Heart left ventricle (tissue), 16 donors: ENCODE measurements around the gene KRTCAP2. TPM values are rescaled to one million over a fixed set of nuclear protein-coding genes. Genes with fewer than 3 reads are reported as not detected.

Source experiments
- ATAC-seq, 4 donors: fragments of 200-7000 bp; cut with Tn5 transposase; one replicate each; pipeline ENCODE4 v1.9.1; 2020 to 2022; ENCODE audit warnings: moderate library complexity in 4 of 4, mild to moderate bottlenecking in 3 of 4, moderate number of reproducible peaks in 1 of 4
- DNase-seq, 5 donors: peaks; one replicate each; pipeline ENCODE4 v3.0.0-alpha.2; 2020
- H3K27ac ChIP-seq, 12 donors: fragments of 200-600 bp; sonication (generic) in 4 of 12; one replicate each; pipeline versions ENCODE4 v1.5.0 to v1.8.0; 2016 to 2022; ENCODE audit warnings: mild to moderate bottlenecking in 2 of 12
- H3K27me3 ChIP-seq, 9 donors: fragments of 200-600 bp; sonication (generic) in 2 of 9; one replicate each; pipeline versions ENCODE4 v1.5.1 to v1.8.0; 2016 to 2022; ENCODE audit warnings: mild to moderate bottlenecking in 3 of 9
- H3K36me3 ChIP-seq, 9 donors: fragments of 200-600 bp; sonication (generic) in 2 of 9; one replicate each; pipeline versions ENCODE4 v1.5.0 to v1.8.0; 2018 to 2022; ENCODE audit warnings: mild to moderate bottlenecking in 2 of 9
- H3K4me1 ChIP-seq, 12 donors: fragments of 200-600 bp; sonication (generic) in 4 of 12; one replicate each; pipeline versions ENCODE4 v1.5.0 to v1.8.0; 2016 to 2022; ENCODE audit warnings: mild to moderate bottlenecking in 3 of 12
- H3K4me3 ChIP-seq, 12 donors: fragments of 200-600 bp; sonication (generic) in 4 of 12; one replicate each; pipeline versions ENCODE4 v1.5.0 to v1.8.0; 2017 to 2022; ENCODE audit warnings: mild to moderate bottlenecking in 9 of 12, moderate library complexity in 4 of 12
- H3K9me3 ChIP-seq, 12 donors: fragments of 200-600 bp; sonication (generic) in 4 of 12; one replicate each; pipeline versions ENCODE4 v1.5.0 to v1.8.0; 2016 to 2022; ENCODE audit warnings: mild to moderate bottlenecking in 1 of 12
- CTCF ChIP-seq, 12 donors: fragments of 200-600 bp; sonication (generic) in 4 of 12; IDR thresholded peaks; one replicate each; pipeline versions ENCODE4 v1.5.0 to v1.8.0; 2018 to 2022; ENCODE audit warnings: antibody characterized with exemption in 12 of 12, mild to moderate bottlenecking in 5 of 12
- POLR2A ChIP-seq, 2 donors: fragments of 450-650 bp; IDR thresholded peaks; one replicate each; pipeline ENCODE4 v1.6.1; 2017; ENCODE audit warnings: antibody characterized with exemption in 2 of 2, mild to moderate bottlenecking in 2 of 2, moderate library complexity in 2 of 2
- WGBS, 4 donors: extraction: QIAGEN DNeasy Blood & Tissue Kit in 2 of 4; methylation state at CpG; one replicate each; pipeline versions ENCODE4 v1.1.5 to v1.1.7; 2013 to 2018; 5-methylcytosine and 5-hydroxymethylcytosine counted together
- intact Hi-C, 10 donors: fragments of 100-400 bp; cut with DNase I; formaldehyde crosslinking; loops; one replicate each; pipeline versions ENCODE4 v1.11.1 to v1.14.2; 2022
- microRNA counts, 2 donors: library from miRNA; unstranded; fragments of <30 nt; microRNA quantifications; one replicate each; lab custom pipeline; 2016
- polyA plus RNA-seq, 2 donors: library from polyadenylated mRNA; stranded (reverse); fragments of 200-250 nt; gene quantifications; one replicate each; pipeline ENCODE4 v1.2.3, GENCODE V29; 2013
- total RNA-seq, 9 donors: library from RNA; depleted of rRNA in 2 of 9; stranded (reverse); fragments of >200 nt in 2 of 9; fragmentation: NEBNext Ultra II Directional in 3 of 9; extraction: Animal tissue kit (Norgen Biotek cat#: 25700) in 3 of 9; gene quantifications; one replicate each; pipeline versions ENCODE4 v1.1.0 to v1.2.4, GENCODE V29; 2016 to 2023
- donor health status: ischemic (EF 13 %, LVEDD 7.1; RV severe dilation, severe dysfunction).
- donor health status: healthy with polysubstance abuse.
- donor health status: DM: no; HTN: yes; CAD: no.
- donor health status: DM: no; HTN: no; CAD: no.
- donor health status: ischemic (EF 25% LVEDD 6.9; RV normal size, moderate dysfunction).
- donor health status: ischemic (EF 25% LVEDD 5.7; RV mildly dilated, moderate dysfunction).
- donor health status: healthy.
- donor health status: DM: yes; HTN: yes; CAD: no.
- donor health status: ischemic (EF 35%, LVEDD 5.7; RV mildly dilated, moderate dysfunction).
- donor health status: nonischemic (EF 11% LVEDD 7.7; RV severe dilation, severe dysfunction).
- donor health status: DM: yes; HTN: yes; CAD: no.
- donor health status: PGD.
- donor health status: ischemic (EF 29% LVEDD 5.4; RV normal size, mild dysfunction).
- donor health status: nonischemic (EF 23%, LVEDD 6.1; RV moderate dilation, normal function).

Gene KRTCAP2
- total and polyA plus RNA-seq, 11 donors, result 106 to 283 (median 134) TPM

GRCh38 chr1:155120253-155120652 lies 52.9 kb downstream of the KRTCAP2 start:
- no peaks in the 10 kb centered on the region for H3K27me3 ChIP-seq
- intact Hi-C loops, result no loop called here
- no peaks in the 10 kb centered on the region for H3K36me3 ChIP-seq
- TF ChIP-seq POLR2A (IDR thresholded peaks at IDR 0.05), result no peak
- no peak for TF ChIP-seq CTCF (IDR thresholded peaks at IDR 0.05)
- DNase-seq (no peak), ATAC-seq (no peak)
- no peaks in the 10 kb centered on the region for H3K9me3 ChIP-seq
- 57 to 65% (median 63%) methylated on average over 6 of the region's 6 CpGs for WGBS, 4 donors
- H3K4me3 ChIP-seq, result no peak overlapping the region
- no peak overlapping the region for H3K27ac ChIP-seq
- peaks cover 0 to 14% (median 3%) of the 10 kb centered on the region in 12 donors for H3K4me1 ChIP-seq

MicroRNAs encoded within 50 kb of the gene (microRNA counts, 767-probe panel; counts per million panel counts)
- 1,378 to 1,411 counts per million in 2 donors for microRNA hsa-miR-92b-3p (lab: Ali Mortazavi, UCI)

Other genes starting within 250 kb of the KRTCAP2 start
- gene PMVK, start 236.6 kb downstream of the KRTCAP2 start, total RNA-seq, result 10 to 100 TPM; 12.8 to 50.8 (median 37.5) TPM
- gene PMVK, start 236.6 kb downstream of the KRTCAP2 start, polyA plus RNA-seq, result 10 to 100 TPM; 47.1 to 52.1 TPM
- gene PBXIP1, start 217.2 kb downstream of the KRTCAP2 start, total RNA-seq, result 10 to 100 TPM; 38.2 to 70.4 (median 51.7) TPM
- gene PBXIP1, start 217.2 kb downstream of the KRTCAP2 start, polyA plus RNA-seq, result 10 to 100 TPM; 36.9 to 38.2 TPM
- gene PYGO2, start 211.5 kb downstream of the KRTCAP2 start, total RNA-seq, result 10 to 100 TPM; 10.7 to 19.2 (median 16.3) TPM
- 10 to 100 TPM in 1 of 2 donors, 1 to 10 TPM in 1; 9.7 to 18.0 TPM for gene PYGO2, start 211.5 kb downstream of the KRTCAP2 start, polyA plus RNA-seq
- gene SHC1, start 202.6 kb downstream of the KRTCAP2 start, total RNA-seq, result 100 to 1,000 TPM in 1 of 9 donors, 10 to 100 TPM in 8; 38.8 to 115 (median 62.4) TPM
- gene SHC1, start 202.6 kb downstream of the KRTCAP2 start, polyA plus RNA-seq, result 10 to 100 TPM; 23.6 to 93.7 TPM
- gene CKS1B, start 198.6 kb downstream of the KRTCAP2 start, total RNA-seq, result 10 to 100 TPM; 11.0 to 30.0 (median 16.7) TPM
- 10 to 100 TPM in 1 of 2 donors, 1 to 10 TPM in 1; 6.8 to 48.9 TPM for gene CKS1B, start 198.6 kb downstream of the KRTCAP2 start, polyA plus RNA-seq
- gene FLAD1, start 190.0 kb downstream of the KRTCAP2 start, total RNA-seq, result 10 to 100 TPM; 19.4 to 35.0 (median 27.4) TPM
- 10 to 100 TPM; 22.3 to 50.7 TPM for gene FLAD1, start 190.0 kb downstream of the KRTCAP2 start, polyA plus RNA-seq
- gene LENEP, start 179.7 kb downstream of the KRTCAP2 start, total RNA-seq, result not detected
- not detected for gene LENEP, start 179.7 kb downstream of the KRTCAP2 start, polyA plus RNA-seq
- gene ZBTB7B, start 170.5 kb downstream of the KRTCAP2 start, total RNA-seq, result 10 to 100 TPM; 29.5 to 80.0 (median 46.6) TPM
- 100 to 1,000 TPM in 1 of 2 donors, 10 to 100 TPM in 1; 39.2 to 103 TPM for gene ZBTB7B, start 170.5 kb downstream of the KRTCAP2 start, polyA plus RNA-seq
- gene DCST2, start 139.5 kb downstream of the KRTCAP2 start, total RNA-seq, result under 1 TPM in 8 of 9 donors, not detected in 1; 0.14 to 0.62 (median 0.35) TPM
- gene DCST2, start 139.5 kb downstream of the KRTCAP2 start, polyA plus RNA-seq, result under 1 TPM; 0.17 to 0.65 TPM
- not detected for gene DCST1, start 139.5 kb downstream of the KRTCAP2 start, total RNA-seq
- gene DCST1, start 139.5 kb downstream of the KRTCAP2 start, polyA plus RNA-seq, result not detected
- 100 to 1,000 TPM in 3 of 9 donors, 10 to 100 TPM in 6; 55.8 to 199 (median 67.5) TPM for gene ADAM15, start 122.0 kb downstream of the KRTCAP2 start, total RNA-seq
- 100 to 1,000 TPM; 112 to 113 TPM for gene ADAM15, start 122.0 kb downstream of the KRTCAP2 start, polyA plus RNA-seq
- 1 to 10 TPM; 1.1 to 3.3 (median 2.2) TPM for gene EFNA4, start 109.6 kb downstream of the KRTCAP2 start, total RNA-seq
- 1 to 10 TPM; 2.0 to 4.8 TPM for gene EFNA4, start 109.6 kb downstream of the KRTCAP2 start, polyA plus RNA-seq
- gene EFNA3, start 94.5 kb downstream of the KRTCAP2 start, total RNA-seq, result 1 to 10 TPM in 2 of 9 donors, under 1 TPM in 7; 0.20 to 2.4 (median 0.61) TPM
- 1 to 10 TPM in 1 of 2 donors, under 1 TPM in 1; 0.61 to 1.9 TPM for gene EFNA3, start 94.5 kb downstream of the KRTCAP2 start, polyA plus RNA-seq
- gene EFNA1, start 45.4 kb downstream of the KRTCAP2 start, total RNA-seq, result 10 to 100 TPM; 22.8 to 51.8 (median 37.2) TPM
- gene EFNA1, start 45.4 kb downstream of the KRTCAP2 start, polyA plus RNA-seq, result 100 to 1,000 TPM in 1 of 2 donors, 10 to 100 TPM in 1; 31.6 to 103 TPM
- gene SLC50A1, start 37.5 kb downstream of the KRTCAP2 start, total RNA-seq, result 10 to 100 TPM in 4 of 9 donors, 1 to 10 TPM in 5; 5.4 to 21.7 (median 9.7) TPM
- 10 to 100 TPM; 15.7 to 36.0 TPM for gene SLC50A1, start 37.5 kb downstream of the KRTCAP2 start, polyA plus RNA-seq
- gene DPM3, start 32.8 kb downstream of the KRTCAP2 start, total RNA-seq, result 10 to 100 TPM; 46.1 to 70.7 (median 54.4) TPM
- gene DPM3, start 32.8 kb downstream of the KRTCAP2 start, polyA plus RNA-seq, result 100 to 1,000 TPM in 1 of 2 donors, 10 to 100 TPM in 1; 75.4 to 216 TPM
- gene TRIM46, start 545 bp upstream of the KRTCAP2 start, total RNA-seq, result under 1 TPM in 5 of 9 donors, not detected in 4; 0.08 to 0.41 (median 0.12) TPM
- gene TRIM46, start 545 bp upstream of the KRTCAP2 start, polyA plus RNA-seq, result under 1 TPM in 1 of 2 donors, not detected in 1; 0.04 TPM
- gene THBS3, start 34.6 kb upstream of the KRTCAP2 start, total RNA-seq, result 10 to 100 TPM in 2 of 9 donors, 1 to 10 TPM in 7; 3.0 to 22.2 (median 5.5) TPM
- 1 to 10 TPM; 2.7 to 6.8 TPM for gene THBS3, start 34.6 kb upstream of the KRTCAP2 start, polyA plus RNA-seq
- gene MTX1, start 35.4 kb upstream of the KRTCAP2 start, total RNA-seq, result 10 to 100 TPM; 14.1 to 32.2 (median 19.3) TPM
- gene MTX1, start 35.4 kb upstream of the KRTCAP2 start, polyA plus RNA-seq, result 10 to 100 TPM; 28.1 to 37.1 TPM
- gene ENTREP3, start 82.2 kb upstream of the KRTCAP2 start, total RNA-seq, result 10 to 100 TPM; 10.5 to 24.4 (median 12.8) TPM
- 10 to 100 TPM in 1 of 2 donors, 1 to 10 TPM in 1; 5.1 to 21.6 TPM for gene ENTREP3, start 82.2 kb upstream of the KRTCAP2 start, polyA plus RNA-seq
- 10 to 100 TPM; 51.2 to 92.8 (median 65.8) TPM for gene SCAMP3, start 89.1 kb upstream of the KRTCAP2 start, total RNA-seq
- 100 to 1,000 TPM in 1 of 2 donors, 10 to 100 TPM in 1; 53.3 to 123 TPM for gene SCAMP3, start 89.1 kb upstream of the KRTCAP2 start, polyA plus RNA-seq
- 10 to 100 TPM in 8 of 9 donors, 1 to 10 TPM in 1; 9.6 to 26.1 (median 17.2) TPM for gene CLK2, start 100.2 kb upstream of the KRTCAP2 start, total RNA-seq
- gene CLK2, start 100.2 kb upstream of the KRTCAP2 start, polyA plus RNA-seq, result 10 to 100 TPM; 15.9 to 22.8 TPM
- gene HCN3, start 104.2 kb upstream of the KRTCAP2 start, total RNA-seq, result 1 to 10 TPM in 4 of 9 donors, under 1 TPM in 5; 0.49 to 1.7 (median 0.99) TPM
- gene HCN3, start 104.2 kb upstream of the KRTCAP2 start, polyA plus RNA-seq, result 1 to 10 TPM; 1.2 to 1.4 TPM
- under 1 TPM in 1 of 9 donors, not detected in 8; 0.09 TPM for gene PKLR, start 128.1 kb upstream of the KRTCAP2 start, total RNA-seq
- not detected for gene PKLR, start 128.1 kb upstream of the KRTCAP2 start, polyA plus RNA-seq
- 10 to 100 TPM; 63.7 to 87.9 (median 77.6) TPM for gene FDPS, start 135.6 kb upstream of the KRTCAP2 start, total RNA-seq
- gene FDPS, start 135.6 kb upstream of the KRTCAP2 start, polyA plus RNA-seq, result 100 to 1,000 TPM in 1 of 2 donors, 10 to 100 TPM in 1; 67.0 to 120 TPM
- 10 to 100 TPM; 14.6 to 28.0 (median 16.3) TPM for gene RUSC1, start 147.6 kb upstream of the KRTCAP2 start, total RNA-seq
- 10 to 100 TPM; 16.3 to 25.9 TPM for gene RUSC1, start 147.6 kb upstream of the KRTCAP2 start, polyA plus RNA-seq